ENCODE measurements around the gene B3GALT6. TPM values are rescaled to one million over a fixed set of nuclear protein-coding genes. Genes with fewer than 3 reads are reported as not detected.

Gene B3GALT6
- total RNA-seq: 10 to 100 TPM in 1 of 5 donors, 1 to 10 TPM in 3, not detected in 1; 1.8 to 13.8 (median 8.1) TPM
- polyA plus RNA-seq: 1 to 10 TPM; 3.7 to 9.7 (median 6.7) TPM
- long read RNA-seq, donor 1, transcript B3GALT6-201 (1 exons, 2,783 nt): major isoform, 9 of 16 reads
- long read RNA-seq, donor 1, transcript B3GALT6-202 (1 exons, 2,816 nt): minor isoform, 7 of 16 reads
- long read RNA-seq, donor 1, partial matches to known transcripts: 0 of 16 reads
- long read RNA-seq, donor 1, other reads (novel, unspliced or antisense): 0 of 16 reads
- long read RNA-seq, donor 2, transcript B3GALT6-201 (1 exons, 2,783 nt): major isoform, 13 of 18 reads
- long read RNA-seq, donor 2, transcript B3GALT6-202 (1 exons, 2,816 nt): minor isoform, 5 of 18 reads
- long read RNA-seq, donor 2, partial matches to known transcripts: 0 of 18 reads
- long read RNA-seq, donor 2, other reads (novel, unspliced or antisense): 0 of 18 reads
- long read RNA-seq, donor 3, transcript B3GALT6-201 (1 exons, 2,783 nt): major isoform, 9 of 16 reads
- long read RNA-seq, donor 3, transcript B3GALT6-202 (1 exons, 2,816 nt): minor isoform, 7 of 16 reads
- long read RNA-seq, donor 3, partial matches to known transcripts: 0 of 16 reads
- long read RNA-seq, donor 3, other reads (novel, unspliced or antisense): 0 of 16 reads
- long read RNA-seq, donor 4: 0 reads
- long read RNA-seq, donor 5, transcript B3GALT6-201 (1 exons, 2,783 nt): major isoform, 20 of 28 reads
- long read RNA-seq, donor 5, transcript B3GALT6-202 (1 exons, 2,816 nt): minor isoform, 8 of 28 reads
- long read RNA-seq, donor 5, partial matches to known transcripts: 0 of 28 reads
- long read RNA-seq, donor 5, other reads (novel, unspliced or antisense): 0 of 28 reads
- long read RNA-seq, donor 6: 0 reads
- long read RNA-seq, donor 7, transcript B3GALT6-201 (1 exons, 2,783 nt): major isoform, 23 of 29 reads
- long read RNA-seq, donor 7, transcript B3GALT6-202 (1 exons, 2,816 nt): minor isoform, 6 of 29 reads
- long read RNA-seq, donor 7, partial matches to known transcripts: 0 of 29 reads
- long read RNA-seq, donor 7, other reads (novel, unspliced or antisense): 0 of 29 reads
- long read RNA-seq, donor 8, transcript B3GALT6-201 (1 exons, 2,783 nt): major isoform, 30 of 37 reads
- long read RNA-seq, donor 8, transcript B3GALT6-202 (1 exons, 2,816 nt): minor isoform, 7 of 37 reads
- long read RNA-seq, donor 8, partial matches to known transcripts: 0 of 37 reads
- long read RNA-seq, donor 8, other reads (novel, unspliced or antisense): 0 of 37 reads
- long read RNA-seq, donor 9, transcript B3GALT6-202 (1 exons, 2,816 nt): minor isoform, 6 of 40 reads
- long read RNA-seq, donor 9, transcript B3GALT6-201 (1 exons, 2,783 nt): major isoform, 34 of 40 reads
- long read RNA-seq, donor 9, partial matches to known transcripts: 0 of 40 reads
- long read RNA-seq, donor 9, other reads (novel, unspliced or antisense): 0 of 40 reads
- long read RNA-seq, donor 10, partial matches to known transcripts: 0 of 6 reads
- long read RNA-seq, donor 10, other reads (novel, unspliced or antisense): 0 of 6 reads

- Histone ChIP-seq H3K27me3 (peaks cover 0 to 10% (median 5%) of the 10 kb centered on the region in 3 donors), H3K4me3 (peak within 1 kb of the TSS; percentile 91 to 100 (median 98)), H3K4me1 (peaks cover 28 to 71% (median 53%) of the 10 kb centered on the region in 4 donors), H3K27ac (peak within 1 kb of the TSS; percentile 86 to 99 (median 96)), H3K36me3 (peaks cover 15 to 46% (median 36%) of the 10 kb centered on the region in 4 donors), H3K9me3 (peaks cover 0 to 3% (median 0%) of the 10 kb centered on the region in 4 donors)
- TF ChIP-seq EP300 (IDR thresholded peaks at IDR 0.05): no peak
- no peak for TF ChIP-seq POLR2AphosphoS5 (IDR thresholded peaks at IDR 0.05)
- intact Hi-C loops (cut with DNase I; ENCODE audit: low total_unique reads): no loop called here
- WGBS, 5 donors: 1 to 10% (median 6%) methylated on average over 21 to 100 of the region's 100 CpGs; no CpG with 5 or more reads in 1 of the 5 donors
- DNase-seq: no peak
Measured at GRCh38 chr1:1232208-1232795, at the start of gene B3GALT6. Gene B3GALT6 (plus strand): TSS chr1:1232237. CDS start chr1:1232279, 42 bp downstream.

- Histone ChIP-seq H3K27ac (no peak overlapping the region), H3K9me3 (no peaks in the 10 kb centered on the region), H3K27me3 (peaks cover 0 to 55% (median 0%) of the 10 kb centered on the region in 3 donors), H3K36me3 (no peaks in the 10 kb centered on the region), H3K4me1 (no peaks in the 10 kb centered on the region), H3K4me3 (no peak overlapping the region)
- no peak for TF ChIP-seq CTCF (IDR thresholded peaks at IDR 0.05)
- TF ChIP-seq EP300 (IDR thresholded peaks at IDR 0.05): no peak
- TF ChIP-seq POLR2A (IDR thresholded peaks at IDR 0.05): no peak
- no peak for TF ChIP-seq POLR2AphosphoS5 (IDR thresholded peaks at IDR 0.05)
- WGBS, 5 donors: 66 to 73% (median 69%) methylated on average over 21 to 39 of the region's 39 CpGs
- intact Hi-C loops (cut with DNase I; ENCODE audit: low total_unique reads): no loop called here
- DNase-seq: peak in 1 of 2 donors; percentile 10
Measured at GRCh38 chr1:1182491-1183220, 49.4 kb upstream of the B3GALT6 start.

- no peak overlapping the region for H3K27ac ChIP-seq
- no peaks in the 10 kb centered on the region for H3K36me3 ChIP-seq
- no peaks in the 10 kb centered on the region for H3K9me3 ChIP-seq
- no peak overlapping the region for H3K4me3 ChIP-seq
- peaks cover 0 to 49% (median 0%) of the 10 kb centered on the region in 3 donors for H3K27me3 ChIP-seq
- intact Hi-C loops (cut with DNase I; ENCODE audit: low total_unique reads): no loop called here
- peak in 1 of 2 donors; percentile 7 for DNase-seq
- TF ChIP-seq POLR2A (IDR thresholded peaks at IDR 0.05): no peak
- no peak for TF ChIP-seq POLR2AphosphoS5 (IDR thresholded peaks at IDR 0.05)
- no peak for TF ChIP-seq CTCF (IDR thresholded peaks at IDR 0.05)
- no peak for TF ChIP-seq EP300 (IDR thresholded peaks at IDR 0.05)
- whole genome bisulfite sequencing, 5 donors: 77 to 86% (median 82%) methylated on average over 20 to 21 of the region's 21 CpGs
- H3K4me1 ChIP-seq: no peaks in the 10 kb centered on the region
Measured at GRCh38 chr1:1183221-1183747, 48.8 kb upstream of the B3GALT6 start.

Data from stomach (tissue), 19 donors.